AG04450 (cell line): Measurements from ENCODE around the gene GAN. TPM values are rescaled to one million over a fixed set of nuclear protein-coding genes. Genes with fewer than 3 reads are reported as not detected.

ENCODE experiments used
- CTCF ChIA-PET: fragments of 300-600, 350-600 bp; formaldehyde crosslinking; extraction: SDS; loops from one replicate; lab custom pipeline; 2022; ENCODE audit warnings: antibody characterized with exemption, inconsistent platforms; lab: Charles Lee
- POLR2A ChIA-PET: fragments of 350-600 bp; formaldehyde crosslinking; extraction: SDS; loops from one replicate; lab custom pipeline; 2021; ENCODE audit warnings: antibody characterized with exemption, inconsistent platforms; lab: Yijun Ruan, JAX
- DNase-seq: peaks from one replicate; pipeline ENCODE4 v3.0.0-alpha.2; 2011; ENCODE audit warnings: low read depth, low spot score
- H3K27ac ChIP-seq: one replicate; pipeline ENCODE4 v1.5.1; 2012; ENCODE audit warnings: low read depth, low read length, control low read depth
- H3K27me3 ChIP-seq: one replicate; pipeline ENCODE4 v1.6.0; 2012; ENCODE audit warnings: low read length; ENCODE audit not compliant: control insufficient read depth, insufficient read depth
- H3K4me3 ChIP-seq: 2 replicates; pipeline ENCODE4 v1.5.1; 2011; ENCODE audit warnings: mild to moderate bottlenecking, low read depth, low read length, control low read depth
- H3K9me3 ChIP-seq: 2 replicates; pipeline ENCODE4 v1.5.1; 2012; ENCODE audit warnings: low read length; ENCODE audit not compliant: control insufficient read depth, insufficient read depth
- CTCF ChIP-seq: IDR thresholded peaks from 2 replicates; pipeline ENCODE4 v1.5.1; 2011; ENCODE audit warnings: low read depth, low read length, control low read depth, inconsistent platforms
- polyA plus RNA-seq: library from polyadenylated mRNA; depleted of rRNA; stranded (reverse); fragments of >200 nt; gene quantifications from 2 replicates; pipeline ENCODE4 v1.2.3, GENCODE V29; 2011

Gene GAN
- polyA plus RNA-seq, 1 experiment = 4.3 TPM

- Histone ChIP-seq H3K4me3 (no peak overlapping the region), H3K9me3 (no peaks in the 10 kb centered on the region), H3K27ac (no peak overlapping the region), H3K27me3 (no peaks in the 10 kb centered on the region)
- ChIA-PET CTCF (interaction anchor here (1.7 kb wide), 1 partner anchor 166 kb away, joined by 7 read pairs; no protein-coding TSS in a partner anchor), POLR2A (no interaction called here)
- TF ChIP-seq CTCF = no peak
- DNase-seq = no peak
These were observed 56.3 kb downstream of the GAN start for GRCh38 chr16:81371106-81371505.

GRCh38 chr16:81374550-81374949 is 59.8 kb downstream of the GAN start:
- Histone ChIP-seq H3K27me3 (no peaks in the 10 kb centered on the region), H3K4me3 (no peak overlapping the region), H3K27ac (no peak overlapping the region), H3K9me3 (no peaks in the 10 kb centered on the region)
- ChIA-PET POLR2A (no interaction called here), CTCF (no interaction called here)
- DNase-seq = no peak
- no peak for TF ChIP-seq CTCF

GRCh38 chr16:81376880-81377279 is 62.1 kb downstream of the GAN start:
- POLR2A ChIA-PET = no interaction called here
- H3K9me3 ChIP-seq = no peaks in the 10 kb centered on the region
- no peak overlapping the region for H3K4me3 ChIP-seq
- CTCF ChIA-PET = interaction anchor here (1.2 kb wide), 1 partner anchor 348 kb away, joined by 3 read pairs; no protein-coding TSS in a partner anchor
- H3K27me3 ChIP-seq = no peaks in the 10 kb centered on the region
- TF ChIP-seq CTCF = no peak
- H3K27ac ChIP-seq = no peak overlapping the region
- no peak for DNase-seq

GRCh38 chr16:81378049-81378448 is 63.3 kb downstream of the GAN start:
- no peak for TF ChIP-seq CTCF
- H3K4me3 ChIP-seq = no peak overlapping the region
- no peaks in the 10 kb centered on the region for H3K27me3 ChIP-seq
- no peak for DNase-seq
- H3K27ac ChIP-seq = no peak overlapping the region
- ChIA-PET CTCF (interaction anchor here (0.9 to 1.5 kb wide), 3 partner anchors 11 to 347 kb away, joined by 3 to 4 read pairs (median 3); no protein-coding TSS in a partner anchor), POLR2A (no interaction called here)
- no peaks in the 10 kb centered on the region for H3K9me3 ChIP-seq

GRCh38 chr16:81380932-81381331 is 66.2 kb downstream of the GAN start:
- Histone ChIP-seq H3K4me3 (no peak overlapping the region), H3K27me3 (no peaks in the 10 kb centered on the region), H3K9me3 (no peaks in the 10 kb centered on the region), H3K27ac (no peak overlapping the region)
- ChIA-PET CTCF (no interaction called here), POLR2A (no interaction called here)
- DNase-seq = no peak
- TF ChIP-seq CTCF = no peak
